Endothelial cell of umbilical vein (primary cell): ENCODE data around the gene TMEM35B. TPM values are rescaled to one million over a fixed set of nuclear protein-coding genes. Genes with fewer than 3 reads are reported as not detected.

Experiments used
- BruUV-seq: library from RNA; stranded (reverse); fragments of 400-500 nt; replicated peaks from 2 replicates; lab custom pipeline; 2021; lab: Mats Ljungman, UMichigan
- CTCF ChIA-PET: fragments of 300-600, 350-600 bp; sonication (Branson Sonifier 250); formaldehyde crosslinking; loops from one replicate; lab custom pipeline; 2021; ENCODE audit warnings: antibody characterized with exemption, inconsistent platforms; lab: Charles Lee
- POLR2A ChIA-PET: fragments of 300-600, 350-600 bp; sonication (Branson Sonifier 250); formaldehyde crosslinking; loops from one replicate; lab custom pipeline; 2021; ENCODE audit warnings: antibody characterized with exemption, inconsistent platforms; lab: Charles Lee
- DNase-seq: peaks from one replicate; pipeline ENCODE4 v3.0.0-alpha.2; 2011; ENCODE audit warnings: low read depth, low spot score
- FAIRE-seq: peaks from 2 replicates; lab custom pipeline; 2011; peaks lifted over from hg19 to GRCh38; lab: Jason Lieb, UNC
- H2AFZ ChIP-seq: 2 replicates; pipeline ENCODE4 v1.6.0; 2012; ENCODE audit warnings: low read depth, low read length, control low read depth, inconsistent platforms
- H3K27ac ChIP-seq: 2 replicates; pipeline ENCODE4 v1.5.1; 2011; ENCODE audit warnings: low read depth, mild to moderate bottlenecking, control low read depth, low read length, moderate library complexity; ENCODE audit not compliant: insufficient read depth
- H3K27me3 ChIP-seq, 2 experiments: 2 replicates each; pipeline versions ENCODE4 v1.6.0 to v1.6.1; 2011; ENCODE audit warnings: low read length in 2 of 2, mixed read lengths in 1 of 2; ENCODE audit not compliant: control insufficient read depth in 2 of 2, insufficient read depth in 2 of 2
- H3K36me3 ChIP-seq, 2 experiments: 2 replicates in 1 of 2; 3 replicates in 1 of 2; pipeline ENCODE4 v1.5.1; 2011; ENCODE audit warnings: low read length in 2 of 2, mild to moderate bottlenecking in 1 of 2, moderate library complexity in 1 of 2; ENCODE audit not compliant: control insufficient read depth in 2 of 2, insufficient read depth in 2 of 2; ENCODE audit errors: extremely low read depth in 1 of 2
- H3K4me1 ChIP-seq: 3 replicates; pipeline ENCODE4 v1.5.1; 2011; ENCODE audit warnings: mild to moderate bottlenecking, low read length; ENCODE audit not compliant: control insufficient read depth, insufficient read depth; ENCODE audit errors: extremely low read depth
- H3K4me2 ChIP-seq: 2 replicates; pipeline ENCODE4 v1.6.1; 2011; ENCODE audit warnings: low read length, control low read depth, mixed read lengths; ENCODE audit not compliant: insufficient read depth
- H3K4me3 ChIP-seq, 3 experiments: fragments of 200-600 bp in 1 of 3; sonication (generic), shearing (Covaris generic) in 1 of 3; replicated peaks in 1 of 3; 2 replicates each; pipeline ENCODE4 v1.5.1; 2011 to 2016; ENCODE audit warnings: control low read depth in 3 of 3, low read length in 3 of 3, mild to moderate bottlenecking in 2 of 3, inconsistent platforms in 1 of 3, low read depth in 1 of 3, moderate library complexity in 1 of 3; ENCODE audit not compliant: insufficient read depth in 1 of 3
- H3K79me2 ChIP-seq: 2 replicates; pipeline ENCODE4 v1.6.0; 2012; ENCODE audit warnings: low read length, inconsistent platforms; ENCODE audit not compliant: control insufficient read depth, insufficient read depth
- H3K9ac ChIP-seq: replicated peaks from 2 replicates; pipeline ENCODE3; 2011; ENCODE audit warnings: low read length, control low read depth; ENCODE audit not compliant: insufficient read depth; ENCODE audit errors: extremely low read depth
- H3K9me1 ChIP-seq: replicated peaks from 3 replicates; pipeline ENCODE4 v1.6.0; 2011; ENCODE audit warnings: mild to moderate bottlenecking, low read length; ENCODE audit not compliant: control insufficient read depth, insufficient read depth; ENCODE audit errors: extremely low read depth
- H3K9me3 ChIP-seq: replicated peaks from 2 replicates; pipeline ENCODE4 v1.5.1; 2012; ENCODE audit warnings: low read length, inconsistent platforms; ENCODE audit not compliant: control insufficient read depth, insufficient read depth
- H4K20me1 ChIP-seq: replicated peaks from 2 replicates; pipeline ENCODE3; 2011; ENCODE audit warnings: mild to moderate bottlenecking, low read length; ENCODE audit not compliant: control insufficient read depth, insufficient read depth; ENCODE audit errors: extremely low read depth
- CTCF ChIP-seq, 2 donors: IDR thresholded peaks; 1 replicate in 1 of 2; 2 replicates in 1 of 2; pipeline ENCODE4 v1.5.1; 2011; ENCODE audit warnings: low read length in 2 of 2, mild to moderate bottlenecking in 2 of 2, moderate library complexity in 2 of 2, control low read depth in 1 of 2, inconsistent platforms in 1 of 2, low read depth in 1 of 2; ENCODE audit not compliant: insufficient read depth in 1 of 2; ENCODE audit errors: extremely low read depth in 1 of 2
- EZH2 ChIP-seq: IDR thresholded peaks from 2 replicates; pipeline ENCODE4 v1.6.1; 2012; ENCODE audit warnings: borderline replicate concordance, low read depth, mild to moderate bottlenecking, moderate library complexity, low read length, inconsistent platforms; ENCODE audit not compliant: severe bottlenecking
- FOS ChIP-seq: IDR thresholded peaks from 2 replicates; pipeline ENCODE4 v1.6.1; 2011; ENCODE audit warnings: mild to moderate bottlenecking, low read length, moderate library complexity, borderline replicate concordance; ENCODE audit not compliant: insufficient read depth
- GATA2 ChIP-seq: IDR thresholded peaks from 2 replicates; pipeline ENCODE4 v1.7.0; 2011; ENCODE audit warnings: low read depth, mild to moderate bottlenecking, moderate library complexity, mixed read lengths, low read length; ENCODE audit not compliant: insufficient read length, insufficient read depth
- JUN ChIP-seq: IDR thresholded peaks from 2 replicates; pipeline ENCODE4 v1.6.1; 2011; ENCODE audit warnings: borderline replicate concordance, low read depth; ENCODE audit not compliant: insufficient read length, insufficient read depth
- MAX ChIP-seq: IDR thresholded peaks from 2 replicates; pipeline ENCODE4 v1.6.1; 2011; ENCODE audit not compliant: insufficient read depth, insufficient read length
- MYC ChIP-seq: IDR thresholded peaks from one replicate; pipeline ENCODE4 v1.6.1; 2011; ENCODE audit warnings: mild to moderate bottlenecking, low read depth, low read length
- POLR2A ChIP-seq: IDR thresholded peaks from 2 replicates; pipeline ENCODE4 v1.6.1; 2012; ENCODE audit warnings: low read depth, mild to moderate bottlenecking, control low read depth, low read length
- POLR2AphosphoS5 ChIP-seq: IDR thresholded peaks from 2 replicates; pipeline ENCODE4 v1.6.1; 2012; ENCODE audit warnings: low read depth, mild to moderate bottlenecking, control low read depth, low read length, moderate library complexity; ENCODE audit not compliant: insufficient read depth
- dilution Hi-C: fragments of 300-500 bp; cut with MboI; formaldehyde crosslinking; loops from one replicate; pipeline ENCODE4 v1.15.0; 2019; ENCODE audit warnings: low sequenced_read_pairs; ENCODE audit not compliant: extremely low pct_ligation_motif_present
- intact Hi-C: fragments of 100-400 bp; cut with micrococcal nuclease; formaldehyde crosslinking; loops from one replicate; pipeline ENCODE4 v1.10.0; 2022
- polyA plus RNA-seq, 4 experiments: library from polyadenylated mRNA; depleted of rRNA in 3 of 4; stranded (reverse) in 3 of 4; unstranded in 1 of 4; fragments of >200 nt; gene quantifications; 2 replicates each; pipeline versions ENCODE4 v1.2.1 to v1.2.3, GENCODE V29; 2011 to 2012; ENCODE audit warnings: missing spikeins in 1 of 4
- total RNA-seq: library from RNA; stranded (reverse); gene quantifications from 2 replicates; pipeline ENCODE4 v1.2.3, GENCODE V29; 2021

Gene TMEM35B
- total and polyA plus RNA-seq, 2 donors (not counting 3 experiments of a cell fraction or from before 2014, with no cell fraction given), result 18.7 to 46.2 TPM

GRCh38 chr1:34965597-34965996 lies 19.6 kb downstream of the TMEM35B start:
- H2AFZ ChIP-seq, result no peak overlapping the region
- H3K4me3 ChIP-seq, result no peak overlapping the region
- CTCF ChIA-PET, result no interaction called here
- H3K9me1 ChIP-seq, result no peaks in the 10 kb centered on the region
- H4K20me1 ChIP-seq, result no peaks in the 10 kb centered on the region
- H3K79me2 ChIP-seq, result no peaks in the 10 kb centered on the region
- no peak overlapping the region for H3K27ac ChIP-seq
- H3K27me3 ChIP-seq, result no peaks in the 10 kb centered on the region
- intact Hi-C loops (no loop called here), dilution Hi-C loops (no loop called here)
- DNase-seq (no peak), FAIRE-seq (no peak)
- no peaks in the 10 kb centered on the region for H3K4me1 ChIP-seq
- no peaks in the 10 kb centered on the region for H3K9me3 ChIP-seq
- no peaks in the 10 kb centered on the region for H3K36me3 ChIP-seq
- no peak overlapping the region for H3K9ac ChIP-seq
- TF ChIP-seq CTCF (IDR thresholded peaks at IDR 0.05; ENCODE audit: extremely low read depth in 1 of 2, insufficient read depth in 1 of 2, low read depth in 1 of 2, low read length in 2 of 2) (no peak), POLR2A (no peak), JUN (no peak), EZH2 (no peak), POLR2AphosphoS5 (no peak), MAX (no peak), MYC (no peak), FOS (no peak), GATA2 (no peak)
- no peak overlapping the region for H3K4me2 ChIP-seq
- POLR2A ChIA-PET, result no interaction called here
- no TSS peak for BruUV-seq
